Renal cortex interstitium (tissue), 11 donors: ENCODE measurements around the gene PNPLA2. TPM values are rescaled to one million over a fixed set of nuclear protein-coding genes. Genes with fewer than 3 reads are reported as not detected.
A peak's percentile ranks its signal among the peaks of the same experiment; 100 is the strongest.

Source experiments
- DNase-seq, 11 donors: peaks; one replicate each; pipeline ENCODE4 v3.0.0-alpha.2; 2013; ENCODE audit warnings: low read depth in 9 of 11, low spot score in 4 of 11; ENCODE audit errors: extremely low read depth in 1 of 11
- polyA plus RNA-seq, 3 donors: library from polyadenylated mRNA; unstranded; fragments of 120-200 nt; gene quantifications; one replicate each; pipeline ENCODE4 v1.2.1, GENCODE V29; 2013; ENCODE audit not compliant: insufficient read length in 3 of 3

Gene PNPLA2
- polyA plus RNA-seq, 3 donors, result 42.6 to 85.5 (median 65.5) TPM

DNA sequence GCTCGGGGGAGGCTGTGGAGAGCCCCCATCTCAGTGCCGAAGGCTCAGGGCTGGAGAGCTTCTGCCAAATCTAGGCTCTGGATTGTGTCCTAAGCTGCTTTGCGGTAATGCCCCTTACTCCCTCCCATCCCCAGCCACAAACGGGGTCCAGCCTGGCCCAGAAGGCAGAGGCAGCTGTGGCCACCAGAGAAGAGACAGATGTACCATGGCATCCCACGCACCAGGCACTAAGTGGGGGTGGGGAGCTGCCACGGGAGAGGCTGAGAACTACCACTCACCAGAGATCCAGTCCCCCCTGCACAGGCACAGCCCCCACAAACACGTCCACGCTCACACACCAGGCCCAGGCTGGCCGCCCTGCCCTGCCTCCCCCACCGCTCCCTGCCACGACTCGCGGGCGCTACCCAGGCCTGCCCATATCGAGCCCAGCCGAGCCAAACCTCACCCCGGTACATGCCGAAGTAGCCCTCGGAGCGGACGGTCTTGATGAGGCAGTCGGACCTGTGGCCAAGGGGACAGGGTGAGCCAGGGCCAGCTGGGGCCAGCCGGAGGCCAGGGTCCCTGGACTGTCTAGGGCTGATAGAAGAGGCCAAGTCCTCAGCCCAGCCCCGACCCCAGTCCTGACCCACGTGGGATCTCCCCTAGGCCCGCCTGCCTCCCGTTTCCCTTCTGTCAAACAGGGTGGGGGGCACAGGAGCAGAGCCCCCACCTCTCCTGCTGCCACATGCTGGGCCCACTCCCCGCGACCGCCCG lies 24.5 kb upstream of the PNPLA2 start:
- no peak for DNase-seq

DNA sequence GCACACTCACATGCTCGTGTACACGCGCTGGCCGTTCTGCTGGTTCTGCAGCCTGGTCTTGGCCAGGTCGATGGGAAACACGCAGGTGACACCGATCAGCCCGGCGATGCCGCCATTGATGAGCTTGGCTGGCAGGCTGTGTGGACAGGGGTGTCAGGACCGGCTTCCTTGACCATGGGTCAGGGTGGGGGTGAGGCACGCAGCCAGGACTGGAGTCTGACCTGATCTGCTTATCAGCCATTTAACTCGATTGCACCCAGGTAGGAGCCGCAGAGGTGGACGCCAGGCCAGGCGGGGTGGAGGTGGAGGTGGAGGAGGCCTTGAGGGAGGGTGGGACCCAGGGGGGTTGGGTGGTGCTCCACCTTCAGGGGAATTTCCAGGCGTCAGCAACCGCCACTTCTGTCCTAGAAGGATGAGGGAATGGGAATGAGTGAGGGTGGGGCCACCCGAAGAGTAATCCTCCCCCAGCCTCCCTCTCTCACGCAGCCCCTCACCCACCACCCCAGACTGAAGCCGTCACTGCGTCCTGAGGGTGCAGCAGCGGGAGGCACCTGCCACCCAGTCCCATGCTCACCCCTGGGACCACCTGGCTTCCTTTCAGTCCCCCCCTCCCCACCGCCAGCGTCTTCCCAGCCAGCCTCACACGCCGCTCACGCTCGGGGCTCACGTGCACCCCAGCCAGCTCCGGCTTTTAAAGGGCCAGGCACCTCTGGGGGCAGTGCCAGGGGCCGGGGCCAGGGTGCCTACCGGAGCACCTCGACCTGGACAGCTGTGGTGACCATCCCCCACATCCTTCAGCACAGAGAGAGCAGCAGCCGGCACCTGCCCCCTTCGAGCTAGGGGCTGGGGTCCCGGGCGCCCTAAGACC lies 23.7 kb upstream of the PNPLA2 start:
- no peak for DNase-seq

GRCh38 chr11:795634-796564 lies 22.8 kb upstream of the PNPLA2 start:
- DNase-seq, result peak in 2 of 11 donors; percentile 27 to 55

DNA sequence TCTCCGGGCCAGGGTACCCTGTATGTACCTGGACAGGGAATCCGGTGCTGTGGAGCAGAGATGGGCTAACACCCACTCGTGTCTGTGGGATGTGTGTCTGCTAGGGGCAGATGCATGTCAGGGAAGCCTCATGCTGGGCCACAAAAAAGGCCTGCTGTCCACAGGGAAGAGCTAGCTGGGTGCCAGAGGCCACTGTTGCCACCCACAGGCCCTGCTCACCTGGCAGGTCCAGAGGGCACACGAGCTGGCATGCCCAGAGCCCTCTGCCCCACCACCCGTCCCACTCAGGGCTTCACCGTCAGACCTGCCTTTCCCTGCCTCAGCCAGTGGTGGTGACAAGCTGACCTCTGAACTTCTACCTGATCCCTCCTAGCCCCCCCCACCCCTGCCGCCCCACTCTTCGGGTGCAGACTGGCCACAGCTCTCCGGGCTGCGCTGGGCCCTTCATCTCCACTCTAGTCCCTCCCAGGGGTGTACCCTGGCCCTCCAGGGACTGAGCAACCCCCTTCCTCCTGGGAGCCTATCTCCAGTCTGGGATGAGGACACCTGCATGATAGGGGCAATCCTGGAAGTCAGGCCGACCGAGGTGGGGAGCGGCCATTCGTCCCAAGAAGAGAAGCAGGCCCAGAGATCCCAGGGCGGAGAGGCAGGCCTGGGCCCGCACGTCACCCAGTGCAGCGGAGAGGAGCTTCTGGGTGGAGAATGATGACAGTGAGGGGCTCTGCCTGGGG lies 22.0 kb upstream of the PNPLA2 start:
- no peak for DNase-seq

- DNase-seq, result peak in 5 of 11 donors; percentile 67 to 79 (median 79)
These were observed 21.2 kb upstream of the PNPLA2 start for GRCh38 chr11:797296-798092.

DNA sequence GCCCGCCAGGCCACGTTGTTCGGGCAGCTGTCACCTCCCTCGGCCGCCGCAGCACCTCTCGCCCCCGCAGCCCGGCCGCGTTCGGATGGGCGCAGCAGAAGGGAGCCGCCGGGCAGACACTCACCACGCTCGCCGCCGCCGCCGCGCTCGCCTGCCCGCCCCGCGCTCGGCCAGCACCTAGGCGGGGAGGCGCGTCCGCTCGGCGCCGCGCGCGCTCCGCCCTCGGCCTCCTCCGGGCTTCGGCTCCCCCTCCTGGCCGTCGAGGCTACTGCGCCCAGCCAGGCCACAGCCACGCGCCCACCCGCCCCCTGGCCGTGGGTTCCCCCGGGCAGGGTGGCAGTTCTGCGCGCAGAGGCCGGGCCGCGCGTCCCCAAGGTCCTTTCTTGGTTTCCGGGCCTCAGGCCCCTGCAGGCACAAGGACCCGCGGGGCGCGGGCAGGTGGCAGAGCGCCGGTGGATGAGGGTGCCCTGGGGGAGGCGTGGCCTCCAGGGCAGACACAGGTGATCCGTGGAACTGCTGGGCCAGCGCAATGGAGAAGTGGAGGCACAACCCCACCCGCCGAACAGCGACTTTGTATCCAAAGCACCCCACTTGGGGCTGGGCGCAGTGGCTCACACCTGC lies 20.5 kb upstream of the PNPLA2 start, which contains the start of gene SLC25A22:
Gene SLC25A22 (minus strand): TSS at position 189 of the 621 bp plus-strand sequence. CDS start 3,275 bp downstream, outside the sequence.
- peak in 6 of 11 donors; percentile 63 to 79 (median 77) for DNase-seq

GRCh38 chr11:799641-800316 lies 18.9 kb upstream of the PNPLA2 start:
- DNase-seq, result no peak

- DNase-seq, result no peak
These were observed 18.2 kb upstream of the PNPLA2 start for GRCh38 chr11:800473-800872.

GRCh38 chr11:801097-801780 lies 17.5 kb upstream of the PNPLA2 start:
- DNase-seq, result no peak

DNA sequence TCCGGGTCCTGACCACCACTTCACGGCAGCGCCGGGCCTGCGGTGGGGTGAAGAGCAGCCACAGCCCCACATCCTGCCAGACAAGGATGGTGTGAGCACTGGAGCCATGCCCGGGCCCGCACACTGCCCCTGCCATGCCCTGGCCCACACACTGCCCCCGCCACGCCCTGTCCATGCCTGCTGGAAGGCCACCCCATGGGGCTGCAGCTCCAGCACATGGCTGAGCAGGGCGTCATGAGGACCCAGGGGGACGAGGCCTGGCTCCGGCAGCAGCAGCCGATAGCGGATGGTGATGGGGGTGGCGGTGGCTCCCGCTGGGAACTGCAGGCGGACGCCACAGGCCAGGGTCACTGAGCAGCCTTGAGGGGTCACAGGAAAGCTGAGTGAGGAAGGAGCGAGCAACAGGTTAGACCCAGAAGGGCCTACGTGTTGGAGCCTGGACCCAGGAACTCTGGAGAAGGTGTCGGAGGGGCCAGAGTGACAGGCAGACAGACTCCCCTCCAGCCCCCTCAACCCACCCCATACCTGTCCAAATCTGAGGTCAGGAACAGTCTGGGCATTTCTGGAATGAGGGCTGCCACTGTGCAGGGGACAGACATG lies 16.6 kb upstream of the PNPLA2 start:
- DNase-seq, result no peak

DNA sequence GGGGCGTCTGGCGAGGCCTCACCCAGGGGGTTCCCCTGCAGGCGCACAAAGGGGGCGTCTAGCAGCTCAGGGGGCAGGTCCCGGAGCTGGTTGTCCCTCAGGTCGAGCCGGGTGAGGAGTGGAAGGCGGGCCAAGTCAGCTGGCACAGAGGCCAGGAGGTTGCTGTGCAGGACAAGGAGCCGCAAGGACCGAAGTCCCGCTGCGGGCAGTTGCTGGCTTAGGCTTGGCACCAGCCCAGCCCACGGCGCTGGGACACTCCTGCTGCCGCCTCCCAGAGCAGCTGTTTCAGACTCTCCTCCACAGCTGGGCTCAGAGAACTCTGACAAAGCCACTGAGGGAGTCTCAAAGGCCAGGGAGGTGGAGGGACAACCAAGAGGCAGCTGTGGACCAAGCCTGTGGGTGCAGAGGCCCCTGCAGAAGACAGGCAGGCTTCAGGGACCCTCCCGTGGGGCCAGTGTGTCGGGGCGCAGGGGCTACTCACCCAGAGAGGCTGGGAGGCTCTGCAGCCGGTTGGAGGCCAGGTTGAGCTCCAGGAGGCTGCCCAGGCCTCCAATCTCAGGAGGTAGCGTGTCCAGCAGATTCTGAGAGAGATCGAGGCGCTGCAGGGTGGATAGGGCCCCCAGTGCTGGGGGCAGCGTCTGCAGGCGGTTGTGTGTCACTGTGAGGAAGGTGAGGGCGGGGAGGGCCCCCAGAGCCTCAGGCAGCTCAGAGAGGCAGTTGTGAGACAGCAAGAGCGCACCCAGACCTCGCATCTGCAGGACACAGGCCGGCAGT lies 15.8 kb upstream of the PNPLA2 start:
- no peak for DNase-seq

DNA sequence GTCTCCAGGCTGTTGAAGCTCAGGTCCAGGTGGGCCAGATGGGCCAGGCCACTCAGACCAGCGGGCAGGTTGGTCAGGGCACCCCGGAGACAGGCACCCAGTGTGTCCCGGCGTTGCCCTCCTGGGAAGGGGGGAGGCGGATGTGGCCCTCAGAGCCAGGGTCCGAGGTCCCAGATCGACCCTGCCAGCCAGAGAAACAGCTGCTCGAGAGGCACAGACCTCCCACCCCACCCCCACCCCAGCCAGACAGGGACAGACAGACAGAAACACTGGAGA lies 15.3 kb upstream of the PNPLA2 start:
- no peak for DNase-seq

- DNase-seq, result no peak
These were observed 14.7 kb upstream of the PNPLA2 start for GRCh38 chr11:803770-804598.

- no peak for DNase-seq
These were observed 14.1 kb upstream of the PNPLA2 start for GRCh38 chr11:804599-804964.
